Astrocyte of the cerebellum (primary cell): Measurements from ENCODE around the gene ST8SIA6.
A peak's percentile ranks its signal among the peaks of the same experiment; 100 is the strongest.

Experiments
- DNase-seq: peaks from one replicate; pipeline ENCODE4 v3.0.0-alpha.2; 2011; ENCODE audit warnings: low read depth
- H3K4me3 ChIP-seq: 2 replicates; pipeline ENCODE4 v1.5.1; 2011; ENCODE audit warnings: mild to moderate bottlenecking, low read depth, low read length, moderate library complexity
- in situ Hi-C: cut with HindIII; loops from 2 replicates; pipeline ENCODE4 v1.10.0; 2017; ENCODE audit warnings: low sequenced_read_pairs
- TF ChIP-seq, protein P1 (sequence below): IDR thresholded peaks from 2 replicates; pipeline ENCODE4 v1.5.1; 2012; ENCODE audit warnings: low read length, low read depth, moderate library complexity, mild to moderate bottlenecking; ENCODE audit errors: missing control alignments

Gene ST8SIA6

DNA sequence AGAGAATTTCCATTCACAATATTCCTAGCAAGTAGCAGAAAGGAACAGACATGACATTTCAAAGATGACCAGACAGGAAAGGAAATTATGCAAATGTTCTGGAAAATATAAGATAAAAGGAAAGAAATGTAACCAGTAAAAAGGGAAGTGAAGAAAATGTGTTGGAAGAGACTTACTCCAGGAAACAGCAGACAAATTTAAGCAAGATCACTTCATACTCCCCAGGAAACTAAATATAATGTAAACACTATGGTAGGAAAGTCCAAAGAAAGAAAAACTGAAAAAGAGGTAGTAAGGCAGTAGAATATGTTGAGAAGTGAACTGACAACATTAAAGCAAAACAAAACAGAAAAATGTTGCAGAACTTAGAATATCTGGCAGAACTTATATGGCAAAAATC is 6.4 kb upstream of the ST8SIA6 start:
- no peak for DNase-seq
- in situ Hi-C loops = no loop called here
- TF ChIP-seq, protein P1, sequence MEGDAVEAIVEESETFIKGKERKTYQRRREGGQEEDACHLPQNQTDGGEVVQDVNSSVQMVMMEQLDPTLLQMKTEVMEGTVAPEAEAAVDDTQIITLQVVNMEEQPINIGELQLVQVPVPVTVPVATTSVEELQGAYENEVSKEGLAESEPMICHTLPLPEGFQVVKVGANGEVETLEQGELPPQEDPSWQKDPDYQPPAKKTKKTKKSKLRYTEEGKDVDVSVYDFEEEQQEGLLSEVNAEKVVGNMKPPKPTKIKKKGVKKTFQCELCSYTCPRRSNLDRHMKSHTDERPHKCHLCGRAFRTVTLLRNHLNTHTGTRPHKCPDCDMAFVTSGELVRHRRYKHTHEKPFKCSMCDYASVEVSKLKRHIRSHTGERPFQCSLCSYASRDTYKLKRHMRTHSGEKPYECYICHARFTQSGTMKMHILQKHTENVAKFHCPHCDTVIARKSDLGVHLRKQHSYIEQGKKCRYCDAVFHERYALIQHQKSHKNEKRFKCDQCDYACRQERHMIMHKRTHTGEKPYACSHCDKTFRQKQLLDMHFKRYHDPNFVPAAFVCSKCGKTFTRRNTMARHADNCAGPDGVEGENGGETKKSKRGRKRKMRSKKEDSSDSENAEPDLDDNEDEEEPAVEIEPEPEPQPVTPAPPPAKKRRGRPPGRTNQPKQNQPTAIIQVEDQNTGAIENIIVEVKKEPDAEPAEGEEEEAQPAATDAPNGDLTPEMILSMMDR = no peak
- H3K4me3 ChIP-seq = no peak overlapping the region

DNA sequence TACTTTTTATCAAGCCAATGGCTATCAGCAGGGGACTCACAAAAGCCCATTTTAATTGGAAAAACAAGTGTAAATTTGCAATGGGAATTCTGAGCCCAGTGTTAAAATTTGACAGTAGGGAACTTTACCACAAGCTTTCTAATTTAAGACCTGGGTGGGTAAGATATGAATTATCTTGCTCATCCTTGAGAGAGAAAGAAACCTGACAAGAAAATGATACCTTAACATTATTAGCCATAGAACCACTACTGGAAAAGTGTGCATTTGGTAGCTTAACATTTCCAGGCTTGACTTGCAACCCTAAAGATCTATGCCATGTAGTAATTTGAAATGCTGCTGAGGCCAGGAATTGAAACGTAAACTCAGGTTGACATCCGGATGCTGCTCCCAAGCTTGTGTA is 2.7 kb upstream of the ST8SIA6 start:
- in situ Hi-C loops = no loop called here
- H3K4me3 ChIP-seq = no peak overlapping the region
- TF ChIP-seq, protein P1 = no peak
- no peak for DNase-seq

DNA sequence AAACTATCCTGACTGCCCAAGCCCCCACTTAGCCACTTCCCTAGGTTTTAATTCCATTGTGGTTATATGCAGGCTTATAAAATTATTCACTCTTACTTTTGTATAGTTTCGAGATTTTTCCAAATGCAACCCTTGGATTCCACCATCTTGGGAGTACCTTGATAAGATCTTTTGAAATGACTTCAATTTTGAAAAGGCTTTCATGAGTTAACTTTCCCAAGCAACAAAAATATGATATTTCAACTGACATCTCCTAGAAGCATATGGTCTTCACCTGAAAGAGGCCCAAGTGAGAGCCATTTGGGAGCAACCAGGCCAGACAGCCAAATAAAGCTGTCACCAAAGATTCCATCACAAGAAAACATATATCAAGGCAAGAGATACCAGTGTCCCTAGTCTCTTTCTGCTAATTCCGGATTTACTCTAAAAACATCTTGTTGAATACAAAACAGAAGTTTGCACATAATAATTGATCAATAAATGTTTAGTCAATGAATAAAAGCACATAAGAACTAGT is 1.7 kb upstream of the ST8SIA6 start:
- no peak for DNase-seq
- no peak overlapping the region for H3K4me3 ChIP-seq
- TF ChIP-seq, protein P1 = no peak
- in situ Hi-C loops = no loop called here

- in situ Hi-C loops = no loop called here
- TF ChIP-seq, protein P1 = no peak
- H3K4me3 ChIP-seq = peak overlapping the region; percentile 78
- DNase-seq = no peak
These were observed 673 bp upstream of the ST8SIA6 start for GRCh38 chr10:17455015-17455520.

- TF ChIP-seq, protein P1 = no peak
- peak overlapping the region; percentile 78 for H3K4me3 ChIP-seq
- no peak for DNase-seq
- in situ Hi-C loops = no loop called here
These were observed 863 bp downstream of the ST8SIA6 start for GRCh38 chr10:17453373-17454091.

DNA sequence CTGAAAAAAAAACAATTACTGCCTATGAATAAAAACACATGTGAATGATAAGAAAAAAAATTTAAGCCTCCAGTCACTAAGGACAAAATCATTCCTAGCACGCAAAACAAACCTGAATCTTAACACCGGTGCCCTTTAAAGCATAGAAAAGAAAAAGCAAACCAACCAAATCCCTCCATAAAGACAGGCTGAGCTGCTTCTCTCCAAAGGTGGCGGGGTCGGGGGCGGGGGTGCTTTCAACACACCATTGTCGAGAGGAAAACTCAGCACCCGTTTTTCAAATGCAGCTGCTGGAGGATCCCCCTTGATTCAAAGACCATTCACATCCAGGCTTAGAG is 1.4 kb downstream of the ST8SIA6 start:
- DNase-seq = no peak
- in situ Hi-C loops = no loop called here
- TF ChIP-seq, protein P1 = no peak
- peak overlapping the region; percentile 78 for H3K4me3 ChIP-seq
